GM12872 (cell line): ENCODE data around the gene NDUFS8.

Experiments used
- CTCF ChIP-seq: IDR thresholded peaks from 3 replicates; pipeline ENCODE4 v1.5.1; 2011; ENCODE audit warnings: low read depth, mild to moderate bottlenecking, low read length, moderate library complexity; ENCODE audit not compliant: insufficient read depth

Gene NDUFS8

DNA sequence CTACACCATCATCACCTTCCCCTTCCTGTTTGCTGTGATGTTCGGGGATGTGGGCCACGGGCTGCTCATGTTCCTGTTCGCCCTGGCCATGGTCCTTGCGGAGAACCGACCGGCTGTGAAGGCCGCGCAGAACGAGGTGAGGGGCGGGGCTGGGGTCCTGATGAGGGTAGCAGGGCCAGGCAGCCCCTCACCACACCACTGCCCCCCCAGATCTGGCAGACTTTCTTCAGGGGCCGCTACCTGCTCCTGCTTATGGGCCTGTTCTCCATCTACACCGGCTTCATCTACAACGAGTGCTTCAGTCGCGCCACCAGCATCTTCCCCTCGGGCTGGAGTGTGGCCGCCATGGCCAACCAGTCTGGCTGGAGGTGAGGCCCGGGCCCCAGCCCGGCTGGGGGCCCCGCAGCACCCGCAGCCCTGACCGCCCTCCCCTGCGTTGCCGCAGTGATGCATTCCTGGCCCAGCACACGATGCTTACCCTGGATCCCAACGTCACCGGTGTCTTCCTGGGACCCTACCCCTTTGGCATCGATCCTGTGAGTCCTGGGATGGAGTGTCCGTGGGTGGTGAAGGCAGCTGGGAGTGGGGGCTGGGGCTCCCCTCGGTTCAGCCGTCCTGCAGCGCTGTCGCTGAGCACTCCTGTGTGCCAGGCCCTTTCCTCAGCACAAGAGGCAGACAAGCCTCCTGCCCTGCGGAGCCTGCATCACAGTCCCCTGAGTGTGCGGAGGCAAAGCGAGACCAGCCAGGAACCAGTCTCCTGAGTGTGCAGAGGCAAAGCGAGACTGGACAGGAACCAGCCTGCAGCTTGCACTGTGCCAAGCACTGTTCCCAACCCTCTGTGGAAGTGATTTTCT, 17.2 kb downstream of the NDUFS8 start:
- no peak for TF ChIP-seq CTCF

DNA sequence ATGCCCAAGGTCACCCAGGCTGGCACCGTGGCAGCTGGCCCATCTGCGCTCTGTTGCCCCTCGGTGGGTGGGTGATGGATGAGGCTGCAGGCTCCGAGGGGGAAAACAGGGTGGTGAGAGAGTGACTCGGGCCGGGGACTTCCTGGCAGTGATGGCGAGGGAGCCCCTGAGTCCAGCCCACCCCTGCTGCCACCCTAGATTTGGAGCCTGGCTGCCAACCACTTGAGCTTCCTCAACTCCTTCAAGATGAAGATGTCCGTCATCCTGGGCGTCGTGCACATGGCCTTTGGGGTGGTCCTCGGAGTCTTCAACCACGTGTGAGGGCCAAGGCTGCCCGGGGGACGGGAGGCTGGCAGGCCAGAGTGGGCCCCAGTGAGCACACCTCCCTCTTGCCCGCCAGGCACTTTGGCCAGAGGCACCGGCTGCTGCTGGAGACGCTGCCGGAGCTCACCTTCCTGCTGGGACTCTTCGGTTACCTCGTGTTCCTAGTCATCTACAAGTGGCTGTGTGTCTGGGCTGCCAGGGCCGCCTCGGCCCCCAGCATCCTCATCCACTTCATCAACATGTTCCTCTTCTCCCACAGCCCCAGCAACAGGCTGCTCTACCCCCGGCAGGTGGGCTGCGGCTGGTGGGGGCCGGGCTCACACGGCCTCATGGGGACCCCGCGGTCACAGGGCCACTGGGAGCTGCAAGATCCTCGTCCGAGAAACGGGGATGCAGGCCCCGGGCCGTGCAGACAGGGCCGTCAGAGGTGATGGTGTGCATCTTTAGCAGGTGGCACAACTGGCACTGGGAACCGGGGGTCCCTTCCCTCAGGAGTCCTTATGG, 18.4 kb downstream of the NDUFS8 start:
- TF ChIP-seq CTCF = no peak

DNA sequence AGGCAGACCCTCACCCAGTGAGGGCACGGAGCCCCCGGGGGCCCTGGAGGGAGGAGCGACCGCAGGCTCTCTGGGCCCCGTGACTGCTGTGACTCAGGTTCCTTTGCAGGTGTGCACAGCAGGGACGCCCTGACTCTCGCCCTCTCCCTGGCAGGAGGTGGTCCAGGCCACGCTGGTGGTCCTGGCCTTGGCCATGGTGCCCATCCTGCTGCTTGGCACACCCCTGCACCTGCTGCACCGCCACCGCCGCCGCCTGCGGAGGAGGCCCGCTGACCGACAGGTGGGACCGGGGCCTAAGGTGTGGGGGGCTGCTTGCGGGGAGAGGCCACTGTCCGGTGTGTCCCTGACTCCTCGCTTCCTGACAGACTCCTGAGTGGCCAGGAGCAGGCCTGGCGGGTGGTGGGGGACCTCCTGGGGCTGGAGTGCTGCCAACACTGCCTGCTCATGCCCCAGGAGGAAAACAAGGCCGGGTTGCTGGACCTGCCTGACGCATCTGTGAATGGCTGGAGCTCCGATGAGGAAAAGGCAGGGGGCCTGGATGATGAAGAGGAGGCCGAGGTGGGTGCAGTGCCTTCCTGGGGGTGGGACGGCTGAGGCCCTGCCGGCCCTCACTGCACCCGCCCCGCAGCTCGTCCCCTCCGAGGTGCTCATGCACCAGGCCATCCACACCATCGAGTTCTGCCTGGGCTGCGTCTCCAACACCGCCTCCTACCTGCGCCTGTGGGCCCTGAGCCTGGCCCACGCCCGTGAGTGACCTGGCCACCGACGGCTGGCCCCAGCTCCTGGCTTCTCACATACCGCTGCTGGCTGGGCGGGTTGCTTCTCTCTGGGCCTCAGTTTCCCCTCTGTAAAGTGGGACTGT, 19.3 kb downstream of the NDUFS8 start:
- no peak for TF ChIP-seq CTCF

- TF ChIP-seq CTCF = no peak
Measured at GRCh38 chr11:68050371-68050841, 19.9 kb downstream of the NDUFS8 start.

DNA sequence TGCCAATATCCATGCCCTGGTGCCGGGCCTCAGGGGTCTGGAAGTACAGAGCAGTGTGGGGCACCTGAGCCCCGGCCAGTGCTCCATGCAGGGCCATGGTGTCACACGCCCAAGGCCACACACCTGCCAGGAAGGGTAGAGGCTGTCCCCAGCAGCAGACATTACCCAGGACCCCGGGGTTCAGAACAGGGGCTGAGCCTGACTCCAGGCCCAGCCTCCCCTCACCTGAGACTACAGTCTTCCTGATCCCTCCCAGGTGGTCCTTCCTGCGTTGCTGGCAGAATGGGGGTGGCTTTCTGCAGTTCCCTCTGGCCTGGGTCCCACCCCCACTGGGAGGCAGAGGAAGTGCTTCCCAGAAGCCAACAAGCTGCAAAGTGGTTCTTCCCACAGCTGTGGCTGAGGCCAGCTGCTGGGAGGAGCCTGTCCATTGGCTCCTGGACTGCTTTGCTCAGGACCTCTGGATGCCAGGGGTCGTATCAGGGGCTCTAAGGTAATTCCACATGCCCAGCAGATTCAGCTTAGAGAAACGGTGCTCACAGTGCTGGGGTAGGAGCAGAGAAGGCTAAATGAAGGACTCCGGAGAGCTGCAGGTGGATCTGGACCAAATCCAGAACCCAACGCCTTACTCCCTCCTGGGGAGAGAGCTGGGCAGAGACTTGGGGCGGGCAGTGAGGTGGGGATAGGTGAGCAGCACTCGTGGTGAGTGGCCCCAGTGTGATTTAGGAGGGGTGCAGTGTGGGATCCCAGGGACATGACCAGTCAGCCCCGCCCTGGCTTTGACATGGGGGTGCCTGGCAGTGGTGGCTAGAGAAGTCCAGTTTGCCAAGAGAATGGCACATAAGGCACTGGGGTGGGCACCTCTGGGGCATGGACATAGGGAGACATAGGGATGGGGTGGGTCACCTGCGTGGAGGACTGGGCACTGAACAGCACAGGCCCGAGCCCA, 21.0 kb downstream of the NDUFS8 start:
- no peak for TF ChIP-seq CTCF

- no peak for TF ChIP-seq CTCF
Measured at GRCh38 chr11:68052137-68052873, 21.8 kb downstream of the NDUFS8 start.
